ENCODE results near the gene B3GALT5.

The B3GALT5 gene

DNA sequence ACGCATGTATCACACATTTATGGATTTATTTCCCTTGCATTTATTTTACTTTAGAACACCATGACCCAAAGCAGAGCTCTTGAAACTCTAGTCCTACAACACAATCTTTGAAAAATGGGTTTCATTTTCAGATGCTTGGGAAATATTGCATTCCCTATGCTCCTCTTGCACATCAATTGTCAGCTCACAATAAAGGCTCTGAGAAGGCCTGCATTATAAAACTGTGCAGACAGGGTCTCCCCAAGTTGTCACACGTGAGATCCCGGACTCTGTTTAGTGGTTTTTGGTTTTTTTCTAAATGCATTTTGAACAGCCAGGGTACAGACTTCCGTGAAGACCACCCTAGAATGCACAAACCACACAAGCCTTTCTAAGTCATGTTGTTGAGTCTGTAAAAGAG is 9.9 kb upstream of the B3GALT5 start:
- FAIRE-seq = no peak
- no peak for DNase-seq (ENCODE audit: insufficient read length, low spot score)

- no peak for FAIRE-seq
These were observed 7.8 kb upstream of the B3GALT5 start for GRCh38 chr21:39604951-39605350.

GRCh38 chr21:39610703-39611102 is 2.0 kb upstream of the B3GALT5 start:
- DNase-seq (ENCODE audit: insufficient read length, low spot score) (no peak), FAIRE-seq (no peak)

More at GRCh38 chr21:39604951-39605350, 7.8 kb upstream of the B3GALT5 start:
- no peak for DNase-seq (ENCODE audit: insufficient read length, low spot score)

DNA sequence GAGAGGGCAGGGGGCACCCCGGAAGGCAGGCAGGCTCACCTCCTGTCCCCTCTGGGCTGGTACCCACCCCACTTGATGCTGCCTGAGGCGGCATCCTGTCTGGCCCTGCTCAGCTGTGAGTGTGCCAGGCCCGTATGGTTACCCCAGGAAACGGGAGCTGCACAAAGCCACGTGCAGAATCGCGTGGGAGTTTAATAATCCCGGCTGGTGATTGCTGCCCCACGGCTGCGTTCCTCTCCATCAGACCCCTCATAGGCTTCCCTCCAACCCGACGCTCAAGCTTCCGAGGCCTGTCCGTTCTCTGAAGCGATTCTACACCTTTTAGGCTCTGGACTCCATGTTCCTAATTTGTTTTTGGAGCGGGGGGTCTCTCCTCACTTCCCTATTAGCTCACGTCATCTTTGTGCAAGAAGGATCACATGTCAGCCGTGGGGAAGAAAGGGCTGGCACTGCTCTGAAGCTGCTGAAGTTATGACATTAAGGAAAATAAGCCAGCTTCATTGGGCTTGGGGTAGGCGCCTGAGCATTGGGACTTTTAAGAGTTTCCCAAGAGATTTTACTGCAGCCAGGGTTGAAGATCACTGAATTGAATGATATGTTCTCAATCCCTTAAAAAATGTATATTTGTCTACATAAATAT is 1.1 kb upstream of the B3GALT5 start:
- FAIRE-seq (no peak), DNase-seq (ENCODE audit: insufficient read length, low spot score) (no peak)

DNA sequence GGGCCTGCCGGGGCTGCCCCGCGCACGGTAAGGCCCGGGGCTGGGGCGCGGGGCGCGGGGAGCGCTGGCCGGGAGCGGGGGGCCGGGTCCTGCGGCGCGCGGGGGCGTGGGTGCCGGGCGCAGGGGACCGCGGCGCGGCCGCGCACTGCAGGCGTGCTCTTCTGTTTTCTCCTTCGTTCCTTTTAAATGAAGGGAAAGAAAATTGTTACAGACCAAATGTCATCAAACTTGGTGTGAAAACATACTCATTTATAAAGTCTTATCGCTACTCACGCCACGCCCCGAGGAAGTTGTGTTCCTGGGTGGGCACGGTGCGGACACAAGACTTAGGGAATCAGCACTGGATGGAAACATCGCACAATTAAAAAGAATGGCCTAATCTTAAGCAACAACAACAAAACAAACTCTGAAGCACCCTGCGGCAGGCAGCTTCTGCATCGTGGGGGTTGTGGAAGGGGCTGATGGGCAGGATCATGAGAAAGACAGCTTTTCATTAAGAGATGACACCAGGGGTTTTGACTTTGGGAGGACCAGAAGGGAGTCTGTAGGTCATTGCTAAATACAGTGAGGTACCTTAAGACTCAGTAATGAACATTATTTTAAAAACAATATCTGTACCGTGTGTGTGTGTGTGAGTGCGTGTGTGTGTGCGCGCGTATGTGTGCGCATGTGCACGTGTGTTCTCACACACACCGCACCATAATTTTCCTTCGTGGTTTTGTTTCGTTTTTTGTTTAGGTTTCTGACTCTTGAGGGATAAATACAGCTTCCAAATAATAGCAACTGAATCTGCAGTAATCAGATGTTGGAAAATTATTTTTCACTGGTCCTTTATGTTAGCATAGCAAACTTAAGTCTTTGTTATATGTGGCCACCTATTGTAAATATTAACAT is 548 bp downstream of the B3GALT5 start:
- DNase-seq (ENCODE audit: insufficient read length, low spot score) = no peak
- no peak for FAIRE-seq

DNA sequence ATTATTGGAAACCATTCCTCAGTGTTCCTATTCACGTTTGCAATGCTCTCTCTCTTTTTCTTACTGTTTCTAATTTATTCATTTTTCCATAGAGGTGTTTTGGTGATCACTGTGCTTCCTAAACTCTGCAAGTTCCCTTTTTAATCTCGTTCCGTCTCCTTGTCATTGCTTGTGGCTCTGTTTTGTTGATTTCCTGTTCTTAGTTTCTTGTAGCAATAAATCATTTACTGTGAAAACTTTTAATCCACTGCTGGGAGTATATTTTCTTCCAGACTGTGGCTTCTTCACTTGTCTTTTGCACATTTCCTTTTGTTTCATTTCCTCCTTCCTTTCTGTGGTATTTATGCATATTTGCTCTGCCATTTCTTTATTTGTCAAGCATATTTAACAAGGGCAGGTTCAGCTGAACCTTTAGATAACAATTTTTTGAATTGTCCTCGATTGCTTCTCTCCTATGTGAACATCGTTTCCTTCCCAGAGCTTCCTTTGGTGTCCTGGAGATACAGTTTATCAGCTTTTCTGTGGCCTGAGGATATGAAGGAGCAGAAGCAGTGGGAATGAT is 3.6 kb downstream of the B3GALT5 start:
- FAIRE-seq (no peak), DNase-seq (ENCODE audit: insufficient read length, low spot score) (no peak)

DNA sequence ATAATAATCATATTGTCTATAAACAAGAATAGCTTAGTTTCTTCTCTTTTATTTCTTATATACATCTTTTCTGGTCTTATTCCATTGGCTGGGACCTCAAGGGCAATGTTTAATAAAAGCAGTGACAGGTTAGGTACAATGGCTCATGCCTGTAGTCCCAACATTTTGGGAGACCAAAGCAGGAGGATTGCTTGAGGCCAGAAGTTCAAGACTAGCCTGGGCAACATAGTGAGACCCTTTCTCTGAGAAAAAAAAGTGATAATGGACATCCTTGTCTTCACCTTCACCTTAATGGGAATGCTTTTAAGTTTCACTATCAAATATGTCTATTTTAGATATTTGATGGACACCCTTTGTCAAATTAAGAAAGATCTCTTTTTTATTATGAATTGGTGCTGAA is 8.1 kb downstream of the B3GALT5 start:
- no peak for FAIRE-seq
- DNase-seq (ENCODE audit: insufficient read length, low spot score) = no peak

- DNase-seq (ENCODE audit: insufficient read length, low spot score) (no peak), FAIRE-seq (no peak)
These were observed 12.6 kb downstream of the B3GALT5 start for GRCh38 chr21:39625211-39625895.

GRCh38 chr21:39628385-39628784 is 15.6 kb downstream of the B3GALT5 start:
- no peak for FAIRE-seq

GRCh38 chr21:39630191-39630591 is 17.5 kb downstream of the B3GALT5 start:
- FAIRE-seq = no peak
- no peak for DNase-seq (ENCODE audit: insufficient read length, low spot score)

More at GRCh38 chr21:39628385-39628784, 15.6 kb downstream of the B3GALT5 start:
- DNase-seq (ENCODE audit: insufficient read length, low spot score) = no peak

DNA sequence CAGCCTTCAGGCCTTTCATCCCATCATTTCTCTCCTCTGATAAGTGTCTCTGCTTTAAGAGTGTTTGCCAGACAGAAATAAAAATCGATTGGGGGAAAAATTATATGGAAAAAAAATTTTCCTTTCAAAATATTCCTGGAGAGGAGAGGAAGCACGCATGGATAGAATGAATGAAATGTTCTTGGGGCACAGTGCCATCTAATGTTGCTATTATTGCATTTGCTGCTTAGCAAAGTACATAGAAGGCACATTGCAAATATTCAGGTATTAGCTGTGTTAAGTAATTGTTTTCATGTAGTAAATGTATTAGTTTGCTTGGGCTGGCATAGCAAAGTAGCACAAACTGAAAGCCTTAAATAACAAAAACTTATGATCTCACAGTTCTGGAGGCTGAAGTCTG is 18.1 kb downstream of the B3GALT5 start:
- FAIRE-seq = no peak

GRCh38 chr21:39631842-39632562 is 19.3 kb downstream of the B3GALT5 start:
- no peak for FAIRE-seq

More for the DNA sequence above, 18.1 kb downstream of the B3GALT5 start:
- DNase-seq (ENCODE audit: insufficient read length, low spot score) = no peak

DNA sequence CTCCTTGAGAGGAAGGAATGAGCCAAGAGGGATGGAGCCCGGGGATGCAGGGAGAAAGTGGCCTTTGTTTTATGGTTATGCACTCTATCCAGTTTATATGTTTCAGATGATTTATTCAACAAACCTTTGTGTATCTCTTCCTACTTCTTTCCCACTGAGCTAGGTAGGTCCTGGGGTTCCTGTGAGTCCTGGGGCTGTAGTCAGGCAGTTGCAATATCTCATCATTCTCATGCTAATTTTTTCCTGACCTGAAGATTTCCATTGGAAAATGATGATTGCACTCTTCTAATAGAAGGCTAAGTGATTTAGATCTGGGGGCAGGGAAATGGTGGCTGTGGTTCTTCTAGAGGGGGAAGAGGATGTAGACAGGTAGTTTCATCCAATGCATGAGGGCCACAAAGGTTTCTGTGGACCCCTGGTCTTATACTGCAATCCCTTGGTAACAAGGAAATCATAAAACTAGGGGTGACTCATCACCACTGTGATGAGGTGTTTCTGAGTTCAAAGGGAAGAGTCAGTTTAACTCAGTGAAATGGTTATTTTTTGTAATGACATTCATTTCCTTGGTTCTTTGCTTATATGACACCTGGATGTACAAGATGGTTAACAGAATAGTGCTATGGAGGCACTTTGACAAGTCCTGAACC is 20.2 kb downstream of the B3GALT5 start:
- FAIRE-seq (no peak), DNase-seq (ENCODE audit: insufficient read length, low spot score) (no peak)

More at GRCh38 chr21:39631842-39632562, 19.3 kb downstream of the B3GALT5 start:
- DNase-seq (ENCODE audit: insufficient read length, low spot score) = no peak

DNA sequence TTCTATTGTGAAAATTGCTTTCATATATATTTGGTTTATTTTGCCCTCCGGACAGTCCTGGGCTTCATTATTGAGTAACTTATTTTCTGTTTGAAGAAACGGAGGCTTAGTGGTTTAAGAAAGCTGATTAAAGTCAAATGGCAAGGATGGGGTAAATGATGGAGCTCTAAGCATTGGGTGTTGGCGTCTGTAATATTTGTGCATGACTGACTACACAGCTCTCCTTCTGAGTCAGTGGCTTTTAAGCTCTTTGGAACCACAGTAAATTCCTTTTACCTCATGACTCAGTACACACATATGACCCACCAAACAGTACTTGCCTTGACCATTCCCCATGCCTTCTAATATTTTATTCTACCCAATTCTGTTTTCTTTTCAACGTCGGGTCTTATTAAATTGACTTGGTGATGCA is 21.0 kb downstream of the B3GALT5 start:
- DNase-seq (ENCODE audit: insufficient read length, low spot score) = peak; percentile 48
- FAIRE-seq = no peak

DNA sequence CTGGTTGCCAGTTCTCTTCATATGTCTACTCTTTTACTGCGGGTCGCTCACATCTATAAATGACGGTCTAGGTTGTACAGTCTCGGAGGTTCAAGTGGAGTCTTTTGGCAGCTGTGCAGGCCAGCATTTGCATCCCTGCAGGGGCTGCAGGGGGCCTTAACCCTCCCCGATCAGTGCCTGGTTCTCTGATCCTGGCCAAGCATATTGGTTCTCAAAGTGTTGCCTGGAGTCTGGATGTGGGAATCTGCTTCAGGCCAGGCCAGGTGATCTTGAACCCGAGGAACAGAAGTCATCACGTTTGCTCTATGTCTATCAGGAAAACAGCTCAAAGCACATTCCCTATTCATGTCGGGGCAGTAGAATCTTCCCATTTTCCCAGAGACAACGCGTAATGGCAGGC is 21.8 kb downstream of the B3GALT5 start:
- FAIRE-seq = no peak
- no peak for DNase-seq (ENCODE audit: insufficient read length, low spot score)

GRCh38 chr21:39637197-39637970 is 24.6 kb downstream of the B3GALT5 start:
- FAIRE-seq = no peak
- DNase-seq (ENCODE audit: insufficient read length, low spot score) = no peak

DNA sequence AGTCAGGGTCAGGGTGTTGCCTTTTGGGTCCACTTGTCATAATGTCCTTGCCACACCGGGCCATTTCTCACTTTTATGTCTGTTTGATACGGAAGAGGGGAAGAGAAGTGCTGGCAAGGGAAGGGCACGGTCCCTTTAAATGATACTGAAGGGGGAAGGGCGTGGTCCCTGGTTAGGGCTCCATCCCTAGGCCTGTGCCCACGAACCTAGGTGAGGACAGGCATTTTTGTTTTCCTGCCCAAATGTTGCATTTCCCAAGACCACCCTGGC is 25.2 kb downstream of the B3GALT5 start:
- DNase-seq (ENCODE audit: insufficient read length, low spot score) = no peak

GRCh38 chr21:39638281-39638680 is 25.5 kb downstream of the B3GALT5 start:
- FAIRE-seq (no peak), DNase-seq (ENCODE audit: insufficient read length, low spot score) (no peak)

More for the DNA sequence above, 25.2 kb downstream of the B3GALT5 start:
- FAIRE-seq = no peak

DNA sequence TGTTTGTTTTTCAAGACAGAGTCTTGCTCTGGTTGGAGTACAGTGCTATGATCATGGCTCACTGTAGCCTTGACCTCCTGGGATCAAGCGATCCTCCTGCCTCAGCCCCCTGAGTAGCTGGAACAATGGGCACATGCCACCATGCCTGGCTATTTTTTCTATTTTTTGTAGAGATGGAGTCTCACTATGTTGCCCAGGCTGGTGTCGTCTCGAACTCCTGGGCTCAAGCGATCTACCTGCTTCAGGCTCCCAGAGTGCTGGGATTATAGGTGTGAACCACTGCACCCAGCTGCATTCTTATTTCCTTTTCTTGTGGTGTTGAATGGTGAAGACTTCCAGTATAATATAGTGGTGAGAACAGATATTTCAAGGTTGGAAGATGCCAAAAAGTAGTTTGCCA is 28.0 kb downstream of the B3GALT5 start:
- FAIRE-seq (no peak), DNase-seq (ENCODE audit: insufficient read length, low spot score) (no peak)

Measured in HTR-8/SVneo (cell line).